Measurements from ENCODE around the gene ASB16.

DNA sequence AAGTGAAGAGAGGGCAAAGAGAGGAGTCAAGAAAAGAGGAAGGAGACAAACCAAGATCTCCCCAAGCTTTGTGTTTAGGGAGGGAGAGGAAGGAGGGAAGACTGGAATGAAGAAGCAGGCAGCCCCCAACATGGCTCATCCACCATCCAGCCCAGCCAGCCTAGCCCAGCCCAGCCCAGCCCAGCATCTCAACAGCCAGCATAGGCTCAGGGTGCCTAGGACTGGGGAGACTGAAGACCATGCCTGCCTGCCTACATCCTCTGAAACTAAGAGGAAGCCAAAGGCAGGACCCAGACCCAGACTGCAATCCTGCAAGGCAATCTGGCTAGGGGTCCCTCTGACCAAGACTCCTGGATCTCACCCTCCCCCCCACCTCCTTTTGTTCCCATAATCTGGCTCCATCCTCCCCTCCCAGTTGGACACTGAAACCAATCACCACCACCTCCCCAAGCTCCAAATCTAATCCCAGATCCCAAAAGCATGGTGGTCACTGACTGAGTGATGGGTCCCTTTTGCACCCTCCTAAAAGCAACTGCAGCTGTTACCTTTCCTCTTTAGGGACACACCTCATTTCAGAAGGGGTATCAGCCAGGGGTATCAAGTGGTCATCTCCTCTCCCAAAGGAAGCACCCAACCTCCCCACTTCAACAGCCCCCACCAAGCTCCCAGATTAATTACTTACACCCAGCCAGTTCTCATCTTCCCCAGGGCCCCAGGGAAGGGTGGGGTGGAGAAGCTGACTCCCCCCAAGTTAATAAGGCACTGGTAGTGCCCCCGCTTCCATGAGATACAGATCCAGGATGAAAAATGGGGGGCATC, 48.3 kb upstream of the ASB16 start:
- no peak for TF ChIP-seq JUN (CRISPR knock-in tag; IDR thresholded peaks at IDR 0.05)
- TF ChIP-seq, protein P1, sequence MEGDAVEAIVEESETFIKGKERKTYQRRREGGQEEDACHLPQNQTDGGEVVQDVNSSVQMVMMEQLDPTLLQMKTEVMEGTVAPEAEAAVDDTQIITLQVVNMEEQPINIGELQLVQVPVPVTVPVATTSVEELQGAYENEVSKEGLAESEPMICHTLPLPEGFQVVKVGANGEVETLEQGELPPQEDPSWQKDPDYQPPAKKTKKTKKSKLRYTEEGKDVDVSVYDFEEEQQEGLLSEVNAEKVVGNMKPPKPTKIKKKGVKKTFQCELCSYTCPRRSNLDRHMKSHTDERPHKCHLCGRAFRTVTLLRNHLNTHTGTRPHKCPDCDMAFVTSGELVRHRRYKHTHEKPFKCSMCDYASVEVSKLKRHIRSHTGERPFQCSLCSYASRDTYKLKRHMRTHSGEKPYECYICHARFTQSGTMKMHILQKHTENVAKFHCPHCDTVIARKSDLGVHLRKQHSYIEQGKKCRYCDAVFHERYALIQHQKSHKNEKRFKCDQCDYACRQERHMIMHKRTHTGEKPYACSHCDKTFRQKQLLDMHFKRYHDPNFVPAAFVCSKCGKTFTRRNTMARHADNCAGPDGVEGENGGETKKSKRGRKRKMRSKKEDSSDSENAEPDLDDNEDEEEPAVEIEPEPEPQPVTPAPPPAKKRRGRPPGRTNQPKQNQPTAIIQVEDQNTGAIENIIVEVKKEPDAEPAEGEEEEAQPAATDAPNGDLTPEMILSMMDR (IDR thresholded peaks at IDR 0.05), result no peak
